Prostate gland (tissue), 2 donors: ENCODE measurements around the gene FAP.

ENCODE experiments used
- POLR2A ChIP-seq: fragments of 450-650 bp; IDR thresholded peaks from one replicate; pipeline ENCODE4 v1.6.1; 2016; ENCODE audit warnings: antibody characterized with exemption, mild to moderate bottlenecking
- TF ChIP-seq, protein P1 (sequence below), 4 experiments: fragments of 200-600 bp in 2 of 4; fragments of 450-650 bp in 2 of 4; sonication (generic) in 2 of 4; IDR thresholded peaks; 1 replicate in 3 of 4; 2 replicates in 1 of 4; pipeline ENCODE4 v1.5.1; 2016 to 2019; ENCODE audit warnings: antibody characterized with exemption in 4 of 4, mild to moderate bottlenecking in 2 of 4, moderate library complexity in 2 of 4

- TF ChIP-seq, protein P1, sequence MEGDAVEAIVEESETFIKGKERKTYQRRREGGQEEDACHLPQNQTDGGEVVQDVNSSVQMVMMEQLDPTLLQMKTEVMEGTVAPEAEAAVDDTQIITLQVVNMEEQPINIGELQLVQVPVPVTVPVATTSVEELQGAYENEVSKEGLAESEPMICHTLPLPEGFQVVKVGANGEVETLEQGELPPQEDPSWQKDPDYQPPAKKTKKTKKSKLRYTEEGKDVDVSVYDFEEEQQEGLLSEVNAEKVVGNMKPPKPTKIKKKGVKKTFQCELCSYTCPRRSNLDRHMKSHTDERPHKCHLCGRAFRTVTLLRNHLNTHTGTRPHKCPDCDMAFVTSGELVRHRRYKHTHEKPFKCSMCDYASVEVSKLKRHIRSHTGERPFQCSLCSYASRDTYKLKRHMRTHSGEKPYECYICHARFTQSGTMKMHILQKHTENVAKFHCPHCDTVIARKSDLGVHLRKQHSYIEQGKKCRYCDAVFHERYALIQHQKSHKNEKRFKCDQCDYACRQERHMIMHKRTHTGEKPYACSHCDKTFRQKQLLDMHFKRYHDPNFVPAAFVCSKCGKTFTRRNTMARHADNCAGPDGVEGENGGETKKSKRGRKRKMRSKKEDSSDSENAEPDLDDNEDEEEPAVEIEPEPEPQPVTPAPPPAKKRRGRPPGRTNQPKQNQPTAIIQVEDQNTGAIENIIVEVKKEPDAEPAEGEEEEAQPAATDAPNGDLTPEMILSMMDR (IDR thresholded peaks at IDR 0.05) = no peak
- TF ChIP-seq POLR2A = no peak
These were observed 30.9 kb downstream of the FAP start for GRCh38 chr2:162212366-162212765.
